GM18868 (cell line): Measurements from ENCODE around the gene PSENEN.
A peak's percentile ranks its signal among the peaks of the same experiment; 100 is the strongest.

ENCODE experiments used
- ATAC-seq: cut with Tn5 transposase; IDR thresholded peaks from one replicate; pipeline ENCODE4 v1.9.1; 2021; ENCODE audit warnings: mild to moderate bottlenecking, moderate library complexity; ENCODE audit not compliant: unreplicated experiment

Gene PSENEN, protein sequence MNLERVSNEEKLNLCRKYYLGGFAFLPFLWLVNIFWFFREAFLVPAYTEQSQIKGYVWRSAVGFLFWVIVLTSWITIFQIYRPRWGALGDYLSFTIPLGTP

DNA sequence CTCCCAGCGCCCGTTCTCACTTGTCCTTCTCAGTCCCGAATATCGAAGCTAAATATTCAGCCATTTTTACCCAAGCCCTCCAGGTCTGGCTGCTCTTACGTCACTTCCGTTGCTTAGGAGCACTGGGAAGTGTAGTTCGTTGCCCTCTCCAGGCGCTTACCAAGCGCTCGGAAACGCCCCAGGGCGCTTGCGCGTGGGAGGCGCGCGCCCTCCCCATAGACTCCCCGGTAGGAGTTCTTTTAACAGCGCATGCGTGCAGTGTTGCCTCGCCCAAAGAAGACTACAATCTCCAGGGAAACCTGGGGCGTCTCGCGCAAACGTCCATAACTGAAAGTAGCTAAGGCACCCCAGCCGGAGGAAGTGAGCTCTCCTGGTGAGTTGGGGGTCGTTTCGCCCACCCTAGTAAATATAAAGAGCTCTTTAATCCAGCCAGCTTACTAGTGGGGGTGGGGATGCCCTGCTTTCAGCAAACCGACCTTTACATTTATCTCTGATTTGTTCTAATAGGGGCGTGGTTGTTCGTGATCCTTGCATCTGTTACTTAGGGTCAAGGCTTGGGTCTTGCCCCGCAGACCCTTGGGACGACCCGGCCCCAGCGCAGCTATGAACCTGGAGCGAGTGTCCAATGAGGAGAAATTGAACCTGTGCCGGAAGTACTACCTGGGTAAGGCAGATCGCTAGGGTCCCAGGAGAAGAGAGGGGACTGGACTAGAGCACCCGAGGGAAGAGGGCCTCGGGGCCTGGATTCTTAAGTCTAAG lies at the start of gene PSENEN, which contains the start of gene U2AF1L4:
Gene PSENEN (plus strand): TSS at position 324 of the 759 bp plus-strand sequence. CDS start 280 bp downstream, at position 604.
Gene U2AF1L4 (minus strand): TSS at position 91 of the 759 bp plus-strand sequence. CDS start 27 bp downstream, at position 64.
- ATAC-seq = peak; percentile 43

DNA sequence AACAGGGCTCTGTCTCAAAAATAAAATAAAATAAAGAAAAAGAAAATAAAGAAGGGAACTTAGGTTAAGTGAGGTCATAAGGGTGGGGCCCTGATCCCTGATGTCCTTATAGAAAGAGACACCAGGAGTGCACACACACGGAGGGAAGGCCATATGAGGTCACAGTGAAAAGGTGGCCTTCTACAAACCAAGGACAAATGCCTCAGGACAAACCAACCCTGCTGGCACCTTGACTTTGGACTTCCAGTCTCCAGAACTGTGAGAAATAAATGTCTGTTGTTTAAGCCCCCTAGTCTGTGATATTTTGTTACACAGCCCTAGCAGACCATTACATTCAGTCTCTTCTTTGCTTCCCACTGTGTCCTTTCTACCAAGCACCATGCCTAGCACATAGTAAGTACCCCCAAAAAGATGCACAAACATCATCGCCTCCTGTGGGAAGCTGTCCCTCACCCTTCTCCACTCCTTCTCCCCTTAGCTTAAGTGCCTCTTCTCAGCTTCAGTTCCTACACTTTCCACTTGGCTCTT lies 49.5 kb upstream of the PSENEN start:
- ATAC-seq = no peak

DNA sequence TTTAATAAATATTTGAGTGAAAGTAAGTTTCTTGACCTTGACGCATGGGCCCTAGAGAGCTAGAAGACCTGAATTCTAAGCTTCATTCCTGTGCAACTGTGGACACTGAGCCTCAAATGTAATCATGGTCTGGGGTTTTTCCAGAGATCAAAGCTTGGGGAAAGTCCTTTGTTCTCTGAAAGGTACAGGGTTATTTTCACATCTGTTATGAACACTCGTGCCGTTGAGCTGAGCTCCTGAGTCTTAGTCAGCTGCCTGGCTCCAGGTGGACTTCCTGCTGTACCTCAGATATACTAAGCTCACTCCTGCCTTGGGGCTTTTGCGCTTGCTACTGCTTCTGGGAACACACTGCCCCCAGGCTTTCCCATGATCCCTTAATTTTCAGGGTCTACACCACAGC lies 48.6 kb upstream of the PSENEN start:
- ATAC-seq = no peak

DNA sequence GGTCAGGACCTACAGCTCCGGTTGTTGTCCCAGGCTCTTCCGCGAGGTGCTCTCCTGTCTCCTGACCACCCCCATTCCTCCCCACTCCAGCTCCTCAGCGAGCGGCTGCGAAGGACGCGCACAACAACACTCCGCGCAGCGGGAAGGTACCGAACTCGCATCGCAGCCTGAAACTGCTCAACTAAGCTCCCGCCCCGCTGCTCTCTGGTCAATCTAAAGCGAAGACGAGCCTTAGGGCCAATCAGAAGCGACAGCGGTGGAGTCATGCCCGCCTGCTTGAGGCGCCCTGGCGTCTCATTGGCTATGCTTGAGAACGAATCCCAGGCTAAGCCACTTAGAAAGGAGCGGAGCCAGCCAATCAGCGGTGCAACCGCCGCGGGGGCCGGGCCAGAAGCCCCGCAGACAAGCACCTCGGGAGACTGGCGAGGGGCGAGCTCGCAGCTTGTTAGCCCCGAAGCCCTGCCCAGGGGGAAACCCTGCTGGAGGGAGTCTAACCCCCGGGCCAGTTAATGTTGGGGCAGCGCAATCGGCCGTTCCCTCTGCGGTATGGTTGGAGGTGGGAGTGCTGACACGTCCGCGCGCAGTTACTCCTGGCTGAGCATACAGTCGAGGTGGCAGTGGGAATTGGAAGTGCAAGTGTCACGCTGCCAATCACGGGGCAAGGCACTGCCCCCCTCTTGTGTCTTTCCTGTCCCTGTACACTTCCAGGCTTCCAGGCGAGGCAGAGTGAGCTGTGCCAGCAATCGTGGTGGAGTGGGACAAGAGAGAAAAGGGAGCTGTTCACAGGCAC lies 43.0 kb upstream of the PSENEN start:
- ATAC-seq = peak; percentile 96

DNA sequence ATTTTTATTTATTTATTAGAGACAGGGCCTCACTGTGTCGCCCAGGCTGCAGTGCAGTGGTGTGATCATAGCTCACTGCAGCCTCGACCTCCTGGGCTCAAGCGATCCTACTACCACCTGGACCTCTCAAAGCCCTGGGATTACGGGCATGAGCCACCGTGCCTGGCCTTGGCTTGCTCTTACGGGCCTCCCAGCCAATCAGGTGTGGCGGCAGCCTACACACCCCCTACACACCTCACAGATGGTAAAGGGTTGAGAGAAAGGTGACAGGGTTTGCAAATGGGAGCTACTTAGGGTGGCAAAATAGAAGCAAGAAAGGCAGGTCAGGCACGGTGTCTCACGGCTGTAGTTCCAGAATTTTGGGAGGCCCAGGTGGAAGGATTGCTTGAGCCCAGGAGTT lies 42.1 kb upstream of the PSENEN start:
- no peak for ATAC-seq

DNA sequence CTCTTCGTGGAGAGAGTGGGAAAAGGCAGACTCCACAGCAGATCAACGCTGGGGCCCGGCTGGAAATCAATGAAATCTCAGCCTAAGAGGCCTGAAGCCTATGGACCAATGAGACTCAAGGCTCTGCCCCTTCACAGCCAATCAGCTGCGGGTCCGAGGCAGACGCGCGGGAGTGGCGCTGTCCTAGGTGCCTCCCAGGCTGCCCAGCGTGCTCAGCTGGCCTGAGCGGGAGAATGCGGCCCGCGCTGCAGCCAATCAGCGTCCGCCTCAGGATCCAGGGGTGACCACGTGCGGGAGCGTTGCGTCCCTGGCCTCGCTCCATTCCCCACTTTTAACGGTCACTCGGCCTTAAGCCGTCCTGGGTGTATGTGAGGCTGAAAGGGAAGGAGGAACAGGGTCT lies 41.2 kb upstream of the PSENEN start, which contains the start of gene ZBTB32:
Gene ZBTB32 (plus strand): TSS at position 341 of the 400 bp plus-strand sequence. CDS start 10,069 bp downstream, outside the sequence.
- no peak for ATAC-seq

DNA sequence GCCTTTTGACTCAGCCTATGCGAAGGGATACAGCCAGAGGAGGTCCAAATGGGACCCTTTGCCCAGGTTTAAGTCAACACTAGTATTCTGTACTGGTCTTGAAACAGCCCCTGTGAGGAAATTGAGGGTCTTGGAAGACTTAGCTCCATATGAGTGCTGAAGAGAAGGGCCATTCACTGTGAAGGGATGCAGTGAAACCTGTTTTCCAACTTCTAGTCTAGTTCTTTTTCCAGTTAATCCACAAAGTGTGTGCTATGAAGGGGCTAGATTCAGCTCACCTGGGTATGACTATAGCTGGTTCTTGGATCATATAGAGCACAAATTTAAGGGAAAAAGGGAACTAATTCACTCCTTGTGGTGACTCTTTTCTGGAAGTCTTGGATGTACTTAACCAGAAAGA lies 37.1 kb upstream of the PSENEN start:
- no peak for ATAC-seq

DNA sequence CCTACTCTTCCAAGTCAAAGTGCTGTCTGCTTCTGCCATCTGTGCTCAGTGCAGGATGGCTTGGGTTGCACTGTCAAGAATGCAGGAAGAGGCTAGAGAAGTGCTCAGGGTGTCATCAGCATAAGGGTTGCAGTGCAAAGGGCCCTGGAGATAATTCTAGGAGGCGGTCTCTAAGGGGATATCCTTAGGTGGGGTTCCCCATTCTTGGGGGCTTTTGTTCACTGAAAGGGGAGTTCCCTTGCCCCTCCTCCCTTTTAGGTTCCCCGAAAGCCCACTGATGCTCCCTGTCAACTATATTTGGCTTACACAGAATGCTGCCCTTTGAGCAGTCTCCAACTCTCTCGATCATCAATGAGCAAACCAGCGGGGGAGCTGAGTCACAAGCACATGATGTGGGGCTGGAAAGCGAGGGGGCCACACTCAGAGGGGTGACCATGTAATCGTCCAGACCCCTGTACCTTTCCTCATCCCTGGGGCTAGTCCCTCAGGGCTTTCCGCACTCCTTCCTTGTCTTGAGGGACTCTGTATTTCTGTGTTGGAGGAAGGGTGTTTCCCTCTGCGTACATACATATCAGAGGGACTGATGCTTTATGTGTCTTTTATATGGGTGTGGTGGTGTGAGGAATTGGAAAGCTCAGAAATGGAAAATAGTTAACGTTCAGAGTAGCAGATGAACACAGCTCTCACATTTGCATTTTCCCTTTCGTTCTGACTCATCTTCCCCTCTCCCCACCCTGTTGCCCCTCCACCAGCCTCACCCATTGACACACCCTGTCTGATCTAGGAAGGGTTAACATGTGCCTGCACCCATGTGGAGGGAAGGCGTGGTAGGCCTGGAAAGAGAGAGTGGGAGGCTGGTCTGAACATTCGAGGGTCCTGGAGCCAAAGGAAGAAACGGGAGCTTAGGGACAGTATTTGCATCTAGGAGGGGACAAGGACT lies 34.4 kb upstream of the PSENEN start:
- ATAC-seq = peak; percentile 43

DNA sequence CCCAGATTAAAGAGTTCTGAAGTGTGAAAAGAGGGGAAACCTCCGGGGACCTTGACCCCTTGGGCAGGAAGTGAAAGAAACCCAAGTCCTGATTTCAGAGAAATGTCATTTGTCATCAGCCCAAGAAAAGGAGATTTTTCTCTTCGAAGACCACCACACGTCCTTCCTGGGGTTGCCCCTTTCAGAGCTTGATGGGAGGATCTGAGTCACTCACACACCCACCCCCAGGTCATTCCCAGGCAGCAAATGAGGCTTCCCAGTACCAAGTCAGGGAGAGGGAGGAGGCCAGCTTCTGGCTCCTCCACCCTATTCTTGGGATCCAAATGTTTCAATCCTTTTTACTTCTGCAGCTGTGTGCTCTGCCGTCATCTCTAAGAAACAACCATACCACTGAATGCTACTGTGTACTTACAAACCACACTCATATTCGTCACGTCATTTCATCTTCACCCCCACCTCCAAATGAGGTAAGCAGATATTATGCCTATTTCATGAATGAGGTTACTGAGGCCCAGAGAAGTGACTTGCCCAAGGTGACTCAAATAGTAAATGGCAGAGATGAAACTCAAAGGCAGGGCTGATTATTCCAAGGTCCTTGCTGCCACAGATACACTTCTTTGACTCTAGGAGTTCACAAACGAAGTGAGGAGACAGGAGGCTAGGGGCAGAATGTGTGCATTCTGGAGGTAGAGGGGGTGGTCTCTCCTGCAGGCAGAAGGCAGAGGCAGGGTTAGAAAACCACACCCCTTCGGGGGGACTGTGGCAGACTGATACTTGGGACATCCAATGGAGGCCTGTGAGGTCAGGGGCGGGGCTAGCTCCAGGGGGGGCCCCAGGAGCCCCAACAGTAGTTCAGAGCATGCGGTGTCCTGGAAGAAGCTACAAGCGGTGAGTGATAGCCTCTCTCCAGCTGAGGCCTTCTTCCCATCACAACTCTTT lies 32.6 kb upstream of the PSENEN start:
- ATAC-seq = no peak

DNA sequence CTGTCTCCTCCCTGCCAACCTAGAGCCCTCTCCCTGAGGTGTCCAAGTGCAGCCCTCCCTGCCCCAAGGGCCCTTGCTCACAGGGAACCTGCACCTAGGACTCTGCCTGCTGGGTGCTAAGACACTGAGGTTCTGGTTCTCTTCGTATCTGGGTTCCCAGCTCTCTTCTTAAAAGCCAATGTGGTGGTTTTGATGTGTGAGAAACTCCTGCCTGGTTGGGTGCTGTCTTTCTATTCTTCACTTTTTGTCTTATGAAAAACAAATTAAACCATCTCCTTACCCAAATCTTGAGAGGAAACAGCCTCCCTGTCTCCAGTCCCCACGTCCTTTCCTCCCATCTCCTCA lies 32.0 kb upstream of the PSENEN start:
- no peak for ATAC-seq

DNA sequence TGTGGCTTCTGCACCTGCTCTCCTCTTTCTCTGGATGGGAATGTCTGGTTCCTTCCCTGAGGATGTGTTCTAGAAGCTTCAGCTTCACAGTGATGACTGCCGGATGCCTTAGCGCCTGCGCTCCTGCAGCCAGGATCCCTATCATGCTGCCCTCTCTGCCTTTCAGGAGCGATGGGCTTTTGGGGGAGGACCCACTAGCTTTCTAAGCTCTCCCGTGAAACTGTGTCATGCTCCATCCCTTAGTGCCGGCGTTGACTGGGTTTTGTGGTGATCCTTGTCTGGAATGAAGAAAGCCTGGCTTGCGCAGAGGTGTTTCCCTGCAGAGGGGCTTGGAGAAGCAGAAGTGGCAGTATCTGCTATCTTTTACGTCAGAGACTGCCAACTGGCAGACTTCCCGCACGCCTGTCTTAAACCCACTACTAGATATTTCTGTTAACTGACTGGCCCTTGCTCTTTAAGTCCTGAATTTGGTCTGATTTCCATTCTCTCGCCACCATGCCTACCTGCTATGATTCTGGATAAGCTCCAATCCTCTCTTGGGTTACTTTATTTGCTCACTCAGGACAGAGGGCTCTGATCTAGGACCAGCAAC lies 31.5 kb upstream of the PSENEN start:
- no peak for ATAC-seq

DNA sequence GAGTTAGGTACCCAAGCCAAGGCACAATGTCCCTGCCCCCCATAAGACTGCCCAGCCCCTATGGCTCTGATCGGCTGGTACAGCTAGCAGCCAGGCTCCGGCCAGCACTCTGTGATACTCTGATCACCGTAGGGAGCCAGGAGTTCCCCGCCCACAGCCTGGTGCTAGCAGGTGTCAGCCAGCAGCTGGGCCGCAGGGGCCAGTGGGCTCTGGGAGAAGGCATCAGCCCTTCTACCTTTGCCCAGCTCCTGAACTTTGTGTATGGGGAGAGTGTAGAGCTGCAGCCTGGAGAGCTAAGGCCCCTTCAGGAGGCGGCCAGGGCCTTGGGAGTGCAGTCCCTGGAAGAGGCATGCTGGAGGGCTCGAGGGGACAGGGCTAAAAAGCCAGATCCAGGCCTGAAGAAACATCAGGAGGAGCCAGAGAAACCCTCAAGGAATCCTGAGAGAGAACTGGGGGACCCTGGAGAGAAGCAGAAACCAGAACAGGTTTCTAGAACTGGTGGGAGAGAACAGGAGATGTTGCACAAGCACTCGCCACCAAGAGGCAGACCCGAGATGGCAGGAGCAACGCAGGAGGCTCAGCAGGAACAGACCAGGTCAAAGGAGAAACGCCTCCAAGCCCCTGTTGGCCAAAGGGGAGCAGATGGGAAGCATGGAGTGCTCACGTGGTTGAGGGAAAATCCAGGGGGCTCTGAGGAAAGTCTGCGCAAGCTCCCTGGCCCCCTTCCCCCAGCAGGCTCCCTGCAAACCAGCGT lies 30.7 kb upstream of the PSENEN start:
- ATAC-seq = no peak

DNA sequence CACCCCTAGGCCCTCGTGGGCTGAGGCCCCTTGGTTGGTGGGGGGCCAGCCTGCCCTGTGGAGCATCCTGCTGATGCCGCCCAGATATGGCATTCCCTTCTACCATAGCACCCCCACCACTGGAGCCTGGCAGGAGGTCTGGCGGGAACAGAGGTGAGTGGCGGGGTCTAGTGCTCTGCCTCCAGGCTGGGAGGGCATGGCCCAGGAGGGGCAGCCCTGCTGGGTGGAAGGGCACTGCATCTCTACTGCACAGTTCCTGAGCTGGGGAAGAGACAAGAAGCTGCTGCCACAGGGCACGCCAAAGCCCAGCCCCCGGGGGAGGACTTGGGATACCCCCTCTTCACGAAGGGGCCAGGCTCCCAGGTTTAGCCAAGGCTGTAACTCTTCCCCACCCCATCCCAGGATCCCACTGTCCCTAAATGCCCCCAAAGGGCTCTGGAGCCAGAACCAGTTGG lies 30.1 kb upstream of the PSENEN start:
- ATAC-seq = no peak

DNA sequence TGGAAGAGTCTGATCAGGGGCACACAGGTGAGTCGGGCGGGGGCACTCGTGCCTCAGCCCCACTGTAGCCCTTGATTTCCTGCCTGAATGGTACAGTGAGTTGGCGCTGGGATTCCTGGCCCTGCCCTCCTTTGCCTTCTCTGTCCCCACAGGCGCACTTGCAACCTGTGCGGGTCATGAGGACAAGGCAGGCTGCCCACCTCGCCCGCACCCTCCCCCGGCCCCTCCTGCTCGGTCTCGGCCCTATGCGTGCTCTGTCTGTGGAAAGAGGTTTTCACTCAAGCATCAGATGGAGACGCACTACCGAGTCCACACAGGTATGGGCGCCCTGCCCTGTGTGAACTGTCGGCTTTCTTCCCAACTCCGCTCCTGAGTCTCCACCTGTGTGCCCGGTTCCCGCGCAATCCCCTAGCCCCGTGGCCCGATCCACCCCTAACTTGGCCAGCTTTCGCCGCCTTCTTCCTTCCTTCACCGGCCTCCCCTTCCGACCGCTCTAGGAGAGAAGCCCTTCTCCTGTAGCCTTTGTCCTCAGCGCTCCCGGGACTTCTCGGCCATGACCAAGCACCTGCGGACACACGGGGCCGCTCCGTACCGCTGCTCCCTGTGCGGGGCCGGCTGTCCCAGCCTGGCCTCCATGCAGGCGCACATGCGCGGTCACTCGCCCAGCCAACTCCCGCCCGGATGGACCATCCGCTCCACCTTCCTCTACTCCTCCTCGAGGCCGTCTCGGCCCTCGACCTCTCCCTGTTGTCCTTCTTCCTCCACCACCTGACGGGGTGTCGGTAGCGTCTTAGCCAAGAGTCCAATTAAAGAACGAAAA lies 29.3 kb upstream of the PSENEN start:
- no peak for ATAC-seq

DNA sequence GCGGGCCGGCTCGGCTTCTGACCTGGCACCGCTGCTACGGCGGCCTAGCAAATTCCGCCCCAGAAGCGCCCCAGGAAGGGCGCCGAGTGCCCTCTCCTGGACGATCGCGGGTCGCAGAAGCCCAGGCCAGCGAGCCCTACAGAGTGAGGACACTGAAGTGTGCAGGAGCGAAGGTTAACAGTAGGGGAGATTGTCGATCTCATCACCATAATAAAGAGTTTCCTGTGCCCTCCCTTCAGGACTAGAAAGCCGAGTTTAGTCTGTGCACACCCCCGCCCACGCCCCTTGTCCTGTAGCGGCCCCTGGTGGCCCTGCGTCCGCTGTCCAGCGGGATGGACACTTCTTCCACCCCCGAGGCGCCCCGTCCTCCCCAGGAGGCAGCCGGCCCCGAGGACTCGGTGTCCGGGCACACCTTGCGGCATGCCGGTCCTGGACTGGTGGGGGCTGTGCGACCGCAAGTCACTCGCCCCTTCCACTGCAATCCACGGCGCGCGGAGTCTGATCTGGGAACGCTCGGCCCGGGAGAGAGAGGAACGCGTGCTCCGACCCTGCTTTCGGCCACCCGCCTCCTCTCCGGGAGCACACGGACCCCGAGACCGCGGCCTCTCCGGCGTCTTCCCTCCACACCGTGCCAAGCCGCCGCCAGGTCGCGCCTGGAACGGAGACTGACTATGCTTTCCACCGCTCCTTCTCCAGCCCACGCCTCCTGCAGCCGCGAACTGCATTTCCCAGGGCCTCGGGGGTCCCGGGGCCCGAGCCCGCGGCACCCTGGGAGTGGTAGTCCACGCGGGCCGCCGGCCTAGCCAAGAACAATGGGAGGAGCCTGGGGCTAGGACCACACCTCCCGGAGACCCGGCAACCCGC lies 28.4 kb upstream of the PSENEN start:
- ATAC-seq = peak; percentile 65

DNA sequence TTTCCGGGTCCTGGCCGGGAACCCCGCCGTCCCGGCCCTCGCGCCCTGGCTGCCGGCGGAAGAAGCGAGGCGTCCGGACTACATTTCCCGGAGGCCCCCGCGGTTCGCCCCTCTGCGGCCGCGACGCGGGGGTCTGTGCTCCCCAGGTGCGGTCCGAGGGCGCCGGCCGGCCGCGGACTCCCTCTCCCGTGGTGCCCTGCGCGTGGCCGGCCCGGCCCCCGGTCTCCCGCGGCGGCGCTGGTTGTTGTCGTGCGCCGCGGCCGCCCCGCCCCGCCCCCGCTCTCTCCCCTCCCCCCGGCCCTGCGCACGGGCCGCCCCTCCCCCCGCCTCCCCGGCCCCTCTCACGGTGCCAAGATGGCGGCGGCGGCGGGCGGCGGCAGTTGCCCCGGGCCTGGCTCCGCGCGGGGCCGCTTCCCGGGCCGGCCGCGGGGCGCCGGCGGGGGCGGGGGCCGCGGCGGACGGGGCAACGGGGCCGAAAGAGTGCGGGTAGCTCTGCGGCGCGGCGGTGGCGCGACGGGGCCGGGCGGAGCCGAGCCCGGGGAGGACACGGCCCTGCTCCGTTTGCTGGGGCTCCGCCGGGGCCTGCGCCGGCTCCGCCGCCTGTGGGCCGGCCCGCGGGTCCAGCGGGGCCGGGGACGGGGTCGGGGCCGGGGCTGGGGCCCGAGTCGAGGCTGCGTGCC lies 27.6 kb upstream of the PSENEN start, which contains the start of gene KMT2B:
Gene KMT2B (plus strand): TSS at position 339 of the 680 bp plus-strand sequence. CDS start 16 bp downstream, at position 355.
- ATAC-seq = peak; percentile 41
